HEK293 (cell line): ENCODE data around the gene MYO1B.

Experiments used
- CTCF ChIA-PET: fragments of 350-600 bp; formaldehyde crosslinking; extraction: SDS; loops from one replicate; lab custom pipeline; 2021; ENCODE audit warnings: antibody characterized with exemption; lab: Yijun Ruan, JAX
- POLR2A ChIA-PET: fragments of 300-600 bp; formaldehyde crosslinking; extraction: SDS; loops from one replicate; lab custom pipeline; 2020; ENCODE audit warnings: antibody characterized with exemption, inconsistent platforms; lab: Yijun Ruan, JAX
- H3K27ac ChIP-seq: fragments of 200-500 bp; sonication (Bioruptor generic); 2 replicates; pipeline ENCODE4 v1.5.1; 2014; ENCODE audit warnings: low read depth, low read length, control low read depth, inconsistent platforms; ENCODE audit errors: extremely low read depth
- H3K36me3 ChIP-seq, 2 experiments: fragments of 200-500 bp in 1 of 2; sonication (Bioruptor generic) in 1 of 2; 1 replicate in 1 of 2; 2 replicates in 1 of 2; pipeline ENCODE4 v1.5.1; 2014 to 2017; ENCODE audit warnings: inconsistent platforms in 2 of 2, low read length in 2 of 2; ENCODE audit not compliant: control insufficient read depth in 2 of 2, insufficient read depth in 1 of 2
- H3K4me1 ChIP-seq: fragments of 200-500 bp; sonication (Bioruptor generic); 2 replicates; pipeline ENCODE4 v1.5.1; 2014; ENCODE audit warnings: mild to moderate bottlenecking, low read length, inconsistent platforms; ENCODE audit not compliant: control insufficient read depth, insufficient read depth
- H3K4me3 ChIP-seq: 2 replicates; pipeline ENCODE4 v1.5.1; 2011; ENCODE audit warnings: low read depth, mild to moderate bottlenecking, control low read depth, low read length, moderate library complexity
- H3K9me3 ChIP-seq: fragments of 200-500 bp; sonication (Bioruptor generic); 2 replicates; pipeline ENCODE4 v1.5.1; 2014; ENCODE audit warnings: low read depth, low read length, inconsistent platforms; ENCODE audit not compliant: control insufficient read depth, insufficient read depth
- EGR2 ChIP-seq: fragments of 450-650 bp; formaldehyde crosslinking; IDR thresholded peaks from 2 replicates; pipeline ENCODE4 v1.5.1; 2016; ENCODE audit warnings: low read depth, missing biosample characterization, missing genetic modification characterization
- GFI1B ChIP-seq: fragments of 450-650 bp; formaldehyde crosslinking; IDR thresholded peaks from 2 replicates; pipeline ENCODE4 v1.5.1; 2016; ENCODE audit warnings: missing biosample characterization, missing genetic modification characterization
- GLIS2 ChIP-seq: fragments of 450-650 bp; formaldehyde crosslinking; IDR thresholded peaks from 2 replicates; pipeline ENCODE4 v1.5.1; 2016; ENCODE audit warnings: missing biosample characterization, missing genetic modification characterization
- KLF7 ChIP-seq: fragments of 450-650 bp; formaldehyde crosslinking; IDR thresholded peaks from 2 replicates; pipeline ENCODE4 v1.5.1; 2016; ENCODE audit warnings: missing biosample characterization, missing genetic modification characterization, borderline replicate concordance
- RBAK ChIP-seq: fragments of 450-650 bp; formaldehyde crosslinking; IDR thresholded peaks from 2 replicates; pipeline ENCODE4 v1.5.1; 2016; ENCODE audit warnings: missing biosample characterization, missing genetic modification characterization
- YY1 ChIP-seq: fragments of 450-650 bp; formaldehyde crosslinking; IDR thresholded peaks from 2 replicates; pipeline ENCODE4 v1.5.1; 2018; ENCODE audit warnings: missing biosample characterization, missing genetic modification characterization
- ZBTB21 ChIP-seq: fragments of 450-650 bp; formaldehyde crosslinking; IDR thresholded peaks from 2 replicates; pipeline ENCODE4 v1.5.1; 2017; ENCODE audit warnings: missing biosample characterization, missing genetic modification characterization
- ZEB2 ChIP-seq: fragments of 450-650 bp; formaldehyde crosslinking; IDR thresholded peaks from 2 replicates; pipeline ENCODE4 v1.5.1; 2016; ENCODE audit warnings: missing biosample characterization, missing genetic modification characterization
- ZNF132 ChIP-seq: fragments of 450-650 bp; formaldehyde crosslinking; IDR thresholded peaks from 2 replicates; pipeline ENCODE4 v1.5.1; 2017; ENCODE audit warnings: missing biosample characterization, missing genetic modification characterization, borderline replicate concordance
- ZNF223 ChIP-seq: fragments of 450-650 bp; formaldehyde crosslinking; IDR thresholded peaks from 2 replicates; pipeline ENCODE4 v1.5.1; 2016; ENCODE audit warnings: missing biosample characterization, missing genetic modification characterization
- ZNF239 ChIP-seq: fragments of 450-650 bp; formaldehyde crosslinking; IDR thresholded peaks from 2 replicates; pipeline ENCODE4 v1.5.1; 2016; ENCODE audit warnings: missing biosample characterization, missing genetic modification characterization
- ZNF311 ChIP-seq: fragments of 450-650 bp; formaldehyde crosslinking; IDR thresholded peaks from 2 replicates; pipeline ENCODE4 v1.5.1; 2017; ENCODE audit warnings: missing biosample characterization, missing genetic modification characterization, borderline replicate concordance
- ZNF518A ChIP-seq: fragments of 450-650 bp; formaldehyde crosslinking; conservative IDR thresholded peaks from 2 replicates; pipeline ENCODE4 v1.5.1; 2016; ENCODE audit warnings: low read depth, missing biosample characterization, missing genetic modification characterization
- ZNF544 ChIP-seq: fragments of 450-650 bp; formaldehyde crosslinking; IDR thresholded peaks from 2 replicates; pipeline ENCODE4 v1.5.0; 2017; ENCODE audit warnings: missing biosample characterization, missing genetic modification characterization
- ZNF560 ChIP-seq: fragments of 450-650 bp; formaldehyde crosslinking; IDR thresholded peaks from 2 replicates; pipeline ENCODE4 v1.5.1; 2017; ENCODE audit warnings: missing biosample characterization, missing genetic modification characterization, borderline replicate concordance
- ZNF623 ChIP-seq: fragments of 450-650 bp; formaldehyde crosslinking; IDR thresholded peaks from 2 replicates; pipeline ENCODE4 v1.5.1; 2016; ENCODE audit warnings: missing biosample characterization, missing genetic modification characterization
- ZNF629 ChIP-seq: fragments of 450-650 bp; formaldehyde crosslinking; IDR thresholded peaks from 2 replicates; pipeline ENCODE4 v1.5.1; 2017; ENCODE audit warnings: missing biosample characterization, missing genetic modification characterization
- ZNF701 ChIP-seq: fragments of 450-650 bp; formaldehyde crosslinking; IDR thresholded peaks from 2 replicates; pipeline ENCODE4 v1.5.1; 2016; ENCODE audit warnings: missing biosample characterization, missing genetic modification characterization
- ZSCAN23 ChIP-seq: fragments of 450-650 bp; formaldehyde crosslinking; IDR thresholded peaks from 2 replicates; pipeline ENCODE4 v1.5.1; 2016; ENCODE audit warnings: missing biosample characterization, missing genetic modification characterization
- TF ChIP-seq, protein P1 (sequence below): fragments of 450-650 bp; formaldehyde crosslinking; IDR thresholded peaks from 2 replicates; pipeline ENCODE4 v1.5.1; 2016; ENCODE audit warnings: missing biosample characterization, missing genetic modification characterization
- TF ChIP-seq, protein P2 (sequence below): fragments of 450-650 bp; formaldehyde crosslinking; IDR thresholded peaks from 2 replicates; pipeline ENCODE4 v1.5.1; 2016; ENCODE audit warnings: missing biosample characterization, missing genetic modification characterization, borderline replicate concordance

Gene MYO1B

GRCh38 chr2:191255271-191255670 lies 10.1 kb downstream of the MYO1B start:
- Histone ChIP-seq H3K4me3 (no peak overlapping the region), H3K4me1 (peaks cover 30% of the 10 kb centered on the region), H3K36me3 (no peaks in the 10 kb centered on the region), H3K9me3 (no peaks in the 10 kb centered on the region), H3K27ac (no peak overlapping the region)
- CTCF ChIA-PET = interaction anchor here (0.6 to 0.7 kb wide), 2 partner anchors 36 to 246 kb away, joined by 3 read pairs; no protein-coding TSS in a partner anchor
- TF ChIP-seq ZNF518A (tag by site-specific recombination) (no peak), ZNF629 (tag by site-specific recombination) (no peak), ZNF560 (tag by site-specific recombination) (no peak), ZEB2 (tag by site-specific recombination) (no peak), ZSCAN23 (no peak), ZNF544 (tag by site-specific recombination) (no peak), YY1 (tag by site-specific recombination) (no peak), ZNF132 (no peak)
- POLR2A ChIA-PET = no interaction called here

- CTCF ChIA-PET = interaction anchor here (0.6 to 0.7 kb wide), 3 partner anchors 37 to 266 kb away, joined by 3 read pairs; no protein-coding TSS in a partner anchor
- Histone ChIP-seq H3K9me3 (no peaks in the 10 kb centered on the region), H3K4me3 (no peak overlapping the region), H3K36me3 (no peaks in the 10 kb centered on the region), H3K4me1 (peaks cover 30% of the 10 kb centered on the region), H3K27ac (no peak overlapping the region)
- POLR2A ChIA-PET = no interaction called here
- TF ChIP-seq GFI1B (tag by site-specific recombination) (no peak), ZNF239 (no peak), ZNF701 (tag by site-specific recombination) (no peak), ZNF311 (no peak), ZNF623 (tag by site-specific recombination) (no peak), RBAK (tag by site-specific recombination) (no peak), ZNF223 (tag by site-specific recombination) (no peak)
- TF ChIP-seq, protein P1, sequence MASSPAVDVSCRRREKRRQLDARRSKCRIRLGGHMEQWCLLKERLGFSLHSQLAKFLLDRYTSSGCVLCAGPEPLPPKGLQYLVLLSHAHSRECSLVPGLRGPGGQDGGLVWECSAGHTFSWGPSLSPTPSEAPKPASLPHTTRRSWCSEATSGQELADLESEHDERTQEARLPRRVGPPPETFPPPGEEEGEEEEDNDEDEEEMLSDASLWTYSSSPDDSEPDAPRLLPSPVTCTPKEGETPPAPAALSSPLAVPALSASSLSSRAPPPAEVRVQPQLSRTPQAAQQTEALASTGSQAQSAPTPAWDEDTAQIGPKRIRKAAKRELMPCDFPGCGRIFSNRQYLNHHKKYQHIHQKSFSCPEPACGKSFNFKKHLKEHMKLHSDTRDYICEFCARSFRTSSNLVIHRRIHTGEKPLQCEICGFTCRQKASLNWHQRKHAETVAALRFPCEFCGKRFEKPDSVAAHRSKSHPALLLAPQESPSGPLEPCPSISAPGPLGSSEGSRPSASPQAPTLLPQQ (tag by site-specific recombination) = no peak
These were observed 10.6 kb downstream of the MYO1B start for GRCh38 chr2:191255756-191256312.

DNA sequence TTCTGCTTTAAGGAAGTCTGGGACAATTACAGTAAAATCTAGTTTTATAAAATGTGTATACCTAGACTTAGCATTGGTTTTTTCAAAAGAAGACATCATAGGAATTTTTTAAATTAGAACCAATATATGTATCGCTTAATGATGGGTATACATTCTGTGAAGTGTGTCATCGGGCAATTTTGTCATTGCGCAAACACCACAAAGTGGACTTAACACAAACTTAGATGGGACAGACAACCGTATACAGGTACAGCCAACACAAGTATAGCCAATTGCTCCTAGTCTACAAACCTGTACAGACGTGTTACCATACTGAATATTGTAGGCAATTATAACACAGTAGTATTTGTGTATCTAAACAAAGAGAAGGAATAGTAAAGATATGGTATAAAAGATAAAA lies 12.7 kb downstream of the MYO1B start:
- H3K4me1 ChIP-seq = peaks cover 17% of the 10 kb centered on the region
- H3K36me3 ChIP-seq = no peaks in the 10 kb centered on the region
- ChIA-PET CTCF (interaction anchor here (0.6 kb wide), 1 partner anchor 243 kb away, joined by 6 read pairs; no protein-coding TSS in a partner anchor), POLR2A (interaction anchor here (1.1 kb wide), 1 partner anchor 167 kb away, joined by 3 read pairs; no protein-coding TSS in a partner anchor)
- H3K27ac ChIP-seq = no peak overlapping the region
- no peak overlapping the region for H3K4me3 ChIP-seq
- H3K9me3 ChIP-seq = no peaks in the 10 kb centered on the region
- TF ChIP-seq ZBTB21 = no peak
- TF ChIP-seq KLF7 (tag by site-specific recombination) = no peak
- TF ChIP-seq RBAK (tag by site-specific recombination) = no peak
- TF ChIP-seq, protein P2, sequence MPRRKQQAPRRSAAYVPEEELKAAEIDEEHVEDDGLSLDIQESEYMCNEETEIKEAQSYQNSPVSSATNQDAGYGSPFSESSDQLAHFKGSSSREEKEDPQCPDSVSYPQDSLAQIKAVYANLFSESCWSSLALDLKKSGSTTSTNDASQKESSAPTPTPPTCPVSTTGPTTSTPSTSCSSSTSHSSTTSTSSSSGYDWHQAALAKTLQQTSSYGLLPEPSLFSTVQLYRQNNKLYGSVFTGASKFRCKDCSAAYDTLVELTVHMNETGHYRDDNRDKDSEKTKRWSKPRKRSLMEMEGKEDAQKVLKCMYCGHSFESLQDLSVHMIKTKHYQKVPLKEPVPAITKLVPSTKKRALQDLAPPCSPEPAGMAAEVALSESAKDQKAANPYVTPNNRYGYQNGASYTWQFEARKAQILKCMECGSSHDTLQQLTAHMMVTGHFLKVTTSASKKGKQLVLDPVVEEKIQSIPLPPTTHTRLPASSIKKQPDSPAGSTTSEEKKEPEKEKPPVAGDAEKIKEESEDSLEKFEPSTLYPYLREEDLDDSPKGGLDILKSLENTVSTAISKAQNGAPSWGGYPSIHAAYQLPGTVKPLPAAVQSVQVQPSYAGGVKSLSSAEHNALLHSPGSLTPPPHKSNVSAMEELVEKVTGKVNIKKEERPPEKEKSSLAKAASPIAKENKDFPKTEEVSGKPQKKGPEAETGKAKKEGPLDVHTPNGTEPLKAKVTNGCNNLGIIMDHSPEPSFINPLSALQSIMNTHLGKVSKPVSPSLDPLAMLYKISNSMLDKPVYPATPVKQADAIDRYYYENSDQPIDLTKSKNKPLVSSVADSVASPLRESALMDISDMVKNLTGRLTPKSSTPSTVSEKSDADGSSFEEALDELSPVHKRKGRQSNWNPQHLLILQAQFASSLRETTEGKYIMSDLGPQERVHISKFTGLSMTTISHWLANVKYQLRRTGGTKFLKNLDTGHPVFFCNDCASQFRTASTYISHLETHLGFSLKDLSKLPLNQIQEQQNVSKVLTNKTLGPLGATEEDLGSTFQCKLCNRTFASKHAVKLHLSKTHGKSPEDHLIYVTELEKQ (tag by site-specific recombination) = no peak
- TF ChIP-seq GLIS2 (tag by site-specific recombination) = no peak
- TF ChIP-seq EGR2 (tag by site-specific recombination) = no peak
